Stimulated activated CD4-positive, alpha-beta T cell treated with anti-CD3 and anti-CD28 coated beads, Interleukin-2, amount 100 ng/mL, for 48 hours (primary cell): ENCODE data around the gene ASCC2.
"Not testable (repeated sequence)": the region's sequence is repeated elsewhere in the genome, so short reads cannot be mapped to it uniquely, and the experiment has no call there.

Source experiments
- DNase-seq, 2 donors: peaks; one replicate each; pipeline ENCODE4 v3.0.0-alpha.2; 2020

Gene ASCC2

DNA sequence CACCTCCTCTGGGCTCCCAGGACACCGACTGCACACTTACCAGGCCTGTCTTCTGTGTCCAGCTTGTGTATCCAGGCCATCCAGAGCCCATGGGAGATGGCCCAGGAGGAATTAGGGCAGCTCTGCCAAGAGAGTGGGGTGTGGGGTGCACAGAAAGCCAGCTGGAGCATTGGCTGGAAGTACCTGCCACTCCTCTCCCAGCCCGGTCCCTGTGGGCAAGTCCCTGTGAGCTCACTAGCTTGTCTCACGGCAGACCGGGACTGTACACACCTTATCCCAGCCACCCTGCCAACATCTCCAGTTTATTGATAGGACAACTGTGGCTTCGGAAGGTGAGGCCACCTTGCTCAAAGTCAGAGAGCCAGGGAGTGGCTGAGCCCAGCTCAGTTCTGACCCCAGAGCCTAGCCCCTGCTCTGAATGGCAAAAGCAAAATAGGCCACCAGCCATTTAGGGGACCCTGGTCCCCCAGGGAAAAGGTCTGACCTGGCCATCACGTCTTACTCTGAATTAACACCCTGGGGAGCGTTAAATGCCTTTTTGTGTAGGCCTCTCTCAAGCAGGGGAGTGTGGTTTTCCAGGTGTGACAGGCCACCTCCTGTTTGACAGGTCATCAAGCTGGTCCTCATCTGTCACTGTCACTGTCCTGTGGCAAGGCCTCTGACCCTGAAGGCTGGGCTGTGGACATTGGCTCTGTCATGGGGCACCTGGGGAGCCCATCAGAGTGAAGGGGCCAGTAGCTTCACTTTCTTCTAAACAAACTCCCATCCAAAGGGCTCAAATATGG is 55.8 kb downstream of the ASCC2 start:
- no peak for DNase-seq

DNA sequence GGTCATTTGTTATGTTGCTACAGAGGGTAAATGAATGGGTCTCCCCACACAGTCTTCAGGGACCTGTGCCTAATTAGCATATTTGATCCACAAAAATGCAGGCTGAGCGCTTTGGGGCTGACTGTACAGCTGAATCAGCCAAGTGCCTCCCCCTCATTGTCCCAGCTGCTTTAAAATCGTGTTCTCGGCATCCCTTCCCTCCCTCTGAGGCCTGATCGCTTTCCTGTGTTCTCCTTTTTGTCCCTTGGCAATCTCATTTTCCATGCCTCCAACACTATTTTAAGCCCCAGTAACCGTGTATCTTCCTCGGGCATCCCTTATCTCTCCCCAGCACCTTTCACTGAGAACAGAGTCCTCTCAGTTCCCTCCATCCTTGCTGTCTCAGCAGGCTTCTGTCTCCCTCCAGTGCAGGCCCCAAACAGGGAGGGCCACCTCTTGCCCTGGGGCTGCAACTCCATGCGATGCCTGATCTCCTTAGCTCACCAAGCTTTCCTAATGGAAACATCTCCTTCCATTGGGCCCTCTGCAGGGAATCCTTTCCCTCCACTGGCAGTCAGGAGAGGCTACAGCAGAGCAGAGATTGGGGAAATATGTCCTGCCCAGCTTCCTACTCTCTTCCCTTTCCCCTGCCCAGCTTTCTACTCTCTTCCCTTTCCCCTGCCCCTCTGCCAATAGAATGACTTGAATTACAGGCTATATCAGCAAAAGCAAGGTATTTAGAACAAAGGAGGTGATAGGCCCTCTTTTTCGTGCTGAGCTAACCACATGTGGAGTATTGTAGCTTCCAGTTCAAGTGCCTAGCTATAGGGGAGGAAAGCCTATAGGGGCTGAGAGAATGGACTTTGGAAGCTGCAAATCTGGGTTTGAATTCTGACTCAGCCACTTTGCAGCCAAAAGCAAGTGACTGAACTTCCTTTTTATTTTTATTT is 57.1 kb downstream of the ASCC2 start:
- DNase-seq = no peak

DNA sequence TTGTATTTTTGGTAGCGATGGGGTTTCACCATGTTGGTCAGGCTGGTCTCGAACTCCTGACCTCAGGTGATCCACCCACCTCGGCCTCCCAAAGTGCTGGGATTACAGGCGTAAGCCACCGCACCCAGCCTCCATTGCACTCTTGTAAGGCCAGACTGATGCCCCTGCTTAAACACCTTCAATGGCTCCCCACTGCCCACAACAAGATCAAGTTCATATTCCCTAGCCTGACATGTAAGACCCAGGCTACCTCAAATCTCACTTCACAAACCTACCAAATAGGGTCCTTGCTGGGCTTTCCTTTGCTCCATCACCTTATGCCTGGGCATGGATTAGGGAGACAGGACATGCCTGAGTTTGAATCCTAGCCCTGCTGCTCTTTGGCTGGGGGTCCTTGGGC is 57.9 kb downstream of the ASCC2 start:
- DNase-seq = no peak

DNA sequence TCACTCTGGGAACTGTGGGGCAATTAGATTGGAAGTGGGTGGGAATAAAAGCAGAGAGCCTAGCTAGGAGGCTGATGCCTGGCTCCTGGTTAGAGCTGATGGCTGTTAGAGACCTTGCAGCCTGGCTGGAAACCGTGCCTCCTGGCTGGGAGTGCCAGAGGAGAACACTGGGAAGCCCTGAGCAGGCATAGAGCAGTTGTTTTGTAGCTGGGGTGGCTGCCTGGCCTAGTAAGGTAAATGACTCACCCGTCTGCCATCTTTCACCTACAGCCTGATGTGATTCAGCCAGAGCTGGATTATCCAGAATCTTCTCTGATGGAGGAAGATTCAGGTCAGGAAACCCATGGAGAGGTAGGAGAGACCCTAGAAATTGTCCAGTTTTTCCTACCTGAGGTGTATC is 64.8 kb downstream of the ASCC2 start:
- no peak for DNase-seq

DNA sequence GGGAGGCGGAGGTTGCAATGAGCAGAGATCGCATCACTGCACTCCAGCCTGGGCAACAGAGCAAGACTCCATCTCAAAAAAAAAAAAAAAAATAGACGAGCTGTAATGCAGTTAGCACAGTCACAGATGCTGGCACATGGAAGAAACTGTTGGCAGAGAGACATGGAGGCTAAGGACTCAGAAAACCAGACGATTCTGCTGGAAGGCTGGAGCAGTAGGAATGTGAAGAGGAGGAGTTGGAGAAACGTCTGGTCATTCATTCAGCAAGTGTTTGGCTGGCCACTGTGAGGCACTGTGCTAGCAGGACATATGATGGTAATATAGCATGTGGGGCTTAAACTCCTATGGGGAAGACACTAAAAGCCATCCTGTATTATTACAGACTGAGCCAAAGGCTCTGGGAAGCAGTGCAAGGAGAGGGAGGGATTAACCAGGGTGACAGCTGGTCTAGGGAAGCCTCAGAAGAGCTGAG is 65.9 kb downstream of the ASCC2 start:
- DNase-seq = no peak

DNA sequence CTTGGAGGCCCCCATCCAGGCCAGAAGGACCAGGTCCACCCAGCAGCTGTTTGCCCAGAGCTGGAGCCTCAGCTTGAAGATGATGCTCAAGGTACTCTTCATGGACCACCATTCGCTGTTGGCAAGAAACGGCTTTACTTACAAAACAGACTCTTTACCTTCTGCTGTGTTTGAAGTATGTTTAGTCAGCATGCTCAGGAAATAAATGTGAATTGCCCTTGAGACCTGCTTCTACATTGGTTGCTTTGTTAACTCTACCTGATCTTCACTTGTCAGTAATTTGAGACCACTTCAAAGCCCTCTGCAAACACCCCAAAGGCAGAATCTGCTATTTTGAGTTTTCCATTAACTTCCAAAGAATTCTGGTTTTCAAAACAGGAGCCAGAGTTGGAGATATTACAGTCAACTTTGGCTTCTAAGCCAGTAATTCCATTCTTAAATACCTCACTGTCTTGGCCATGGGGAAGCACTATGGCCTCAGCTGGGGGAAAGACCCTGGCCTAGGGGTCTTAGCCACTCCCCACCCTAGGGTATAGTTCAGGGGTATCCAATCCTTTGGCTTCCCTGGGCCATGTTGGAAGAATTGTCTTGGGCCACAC is 68.3 kb downstream of the ASCC2 start:
- no peak for DNase-seq

DNA sequence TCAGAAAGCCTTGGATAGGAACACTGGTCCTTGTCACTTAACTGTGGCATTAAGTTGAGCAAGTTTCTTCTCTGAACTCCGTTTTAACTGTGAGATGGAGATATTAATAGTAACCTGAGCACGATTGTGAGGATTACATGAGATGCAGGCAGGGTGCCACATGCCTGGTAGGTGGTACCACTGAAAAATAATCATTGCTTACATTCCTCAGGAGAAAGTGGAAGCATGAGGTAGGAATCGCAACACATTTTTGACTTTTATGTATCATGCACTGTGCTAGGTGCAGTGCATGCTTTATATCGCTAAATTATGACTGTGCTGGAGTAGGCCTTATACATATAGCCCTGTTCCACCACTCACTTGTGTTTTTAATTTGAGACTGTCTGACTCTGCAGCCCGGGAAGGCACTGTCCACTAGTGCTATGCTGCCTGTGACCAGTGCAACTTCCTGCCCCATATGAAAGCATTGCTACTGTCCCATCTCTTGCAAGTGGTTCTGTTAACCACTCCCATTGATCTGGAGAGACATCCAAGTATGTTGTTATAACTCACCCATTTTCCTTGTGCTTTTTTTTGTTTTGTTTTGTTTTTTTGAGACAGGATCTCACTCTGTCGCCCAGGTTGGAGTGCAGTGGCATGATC is 69.9 kb downstream of the ASCC2 start:
- DNase-seq = no peak

DNA sequence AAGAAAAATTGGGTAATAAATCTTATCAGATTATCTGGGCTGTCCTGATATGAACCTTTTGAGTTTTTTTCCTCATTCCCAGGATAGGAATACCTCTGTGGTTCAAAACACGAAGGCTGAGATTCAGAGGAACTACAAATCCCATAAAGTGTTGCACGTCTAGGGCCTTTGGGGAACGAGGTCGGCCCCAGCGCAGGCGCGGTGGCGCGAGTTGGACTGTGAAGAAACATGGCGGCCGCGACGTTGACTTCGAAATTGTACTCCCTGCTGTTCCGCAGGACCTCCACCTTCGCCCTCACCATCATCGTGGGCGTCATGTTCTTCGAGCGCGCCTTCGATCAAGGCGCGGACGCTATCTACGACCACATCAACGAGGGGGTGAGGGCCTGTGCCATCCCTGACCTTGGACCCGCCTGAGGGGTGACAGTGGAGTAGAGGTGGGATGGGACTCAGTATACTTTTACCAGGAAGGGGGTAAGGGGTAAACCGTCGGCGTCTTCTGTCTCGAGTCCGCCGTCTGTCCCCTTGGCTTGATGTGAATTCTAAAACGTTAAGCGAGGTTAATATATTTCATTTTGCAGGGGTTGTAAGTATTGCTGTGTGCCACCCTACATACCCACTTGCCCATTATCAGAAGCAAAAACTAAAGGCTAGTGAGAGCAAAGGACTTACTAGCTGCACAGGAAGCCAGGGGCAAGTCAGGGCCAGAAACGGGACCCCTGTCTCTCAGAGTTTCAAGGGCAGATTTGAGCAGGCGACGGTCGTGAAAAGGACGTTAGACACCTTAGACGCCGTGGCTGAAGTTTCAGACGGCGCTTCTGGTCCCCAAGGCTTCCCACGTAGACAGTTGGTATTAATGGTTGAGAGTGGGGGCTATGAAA is 70.7 kb downstream of the ASCC2 start, which contains the start of gene UQCR10:
TSS of gene UQCR10 (plus strand) at position 199 of the 881 bp plus-strand sequence. CDS start at position 229, 30 bp downstream.
- peak; percentile 89 to 93 for DNase-seq

DNA sequence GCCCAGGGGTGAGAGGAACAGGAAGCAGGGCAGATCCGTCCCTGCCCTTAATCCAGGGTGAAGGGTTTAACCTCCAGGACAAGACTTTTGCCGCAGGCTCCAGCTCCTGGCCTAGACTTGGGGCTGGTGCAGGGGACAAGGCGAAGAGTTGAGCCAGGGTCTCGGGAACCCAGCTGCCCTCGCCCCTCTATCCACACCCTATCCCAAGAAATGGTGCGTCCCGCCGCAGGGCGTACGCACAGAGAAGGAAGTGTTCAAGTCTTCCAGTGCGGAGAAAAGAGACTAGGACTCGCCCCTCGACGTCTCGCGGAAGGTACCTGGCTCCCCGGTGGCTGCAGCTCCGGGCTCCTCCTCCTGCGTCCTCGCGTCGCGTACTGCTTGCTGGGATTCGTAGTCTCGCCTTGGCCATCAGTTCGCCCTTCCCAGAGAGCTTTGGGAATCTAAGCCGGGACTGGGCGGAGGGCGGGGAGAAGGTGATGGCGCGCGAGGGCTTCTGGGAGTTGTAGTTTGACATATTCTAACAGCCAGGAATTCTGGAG is 71.4 kb downstream of the ASCC2 start, which contains the start of gene ZMAT5:
TSS of gene ZMAT5 (minus strand) at position 376 of the 539 bp plus-strand sequence. CDS start 18,463 bp downstream, outside the sequence.
- DNase-seq = peak; percentile 84

DNA sequence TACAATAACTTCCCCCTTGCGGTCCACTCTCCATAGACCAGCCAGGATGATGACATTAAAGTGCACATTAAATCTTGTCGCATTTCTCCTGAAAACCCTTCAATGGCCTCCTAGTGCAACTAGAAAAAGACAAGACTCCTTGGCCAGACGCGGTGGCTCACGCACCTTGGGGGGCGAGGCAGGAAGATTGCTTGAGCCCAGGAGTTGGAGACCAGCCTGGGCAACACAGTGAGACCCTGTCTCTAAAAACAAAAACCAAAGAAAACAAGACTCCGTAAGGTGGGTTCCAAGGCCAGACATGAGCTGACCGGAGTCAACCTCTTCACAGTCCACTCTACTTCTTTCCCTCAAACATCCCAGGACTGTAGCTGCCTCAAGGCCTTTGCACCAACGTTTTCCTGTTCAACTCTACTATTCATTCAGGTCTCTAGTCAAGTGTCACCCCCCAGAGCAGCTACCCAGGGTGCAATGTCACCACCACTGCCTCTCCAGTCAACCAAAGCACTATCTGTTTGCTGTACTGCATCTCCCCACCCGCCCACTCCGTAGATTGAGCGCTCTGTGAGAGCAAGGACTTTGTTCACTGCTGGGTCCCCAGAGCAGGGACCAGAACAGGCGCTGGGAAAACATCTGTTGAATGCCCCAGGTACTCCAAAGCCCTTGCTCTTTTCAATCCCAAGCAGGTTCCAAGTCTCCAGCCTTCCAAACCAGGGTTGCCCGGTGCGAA is 72.0 kb downstream of the ASCC2 start:
- DNase-seq = peak; percentile 7 to 15

DNA sequence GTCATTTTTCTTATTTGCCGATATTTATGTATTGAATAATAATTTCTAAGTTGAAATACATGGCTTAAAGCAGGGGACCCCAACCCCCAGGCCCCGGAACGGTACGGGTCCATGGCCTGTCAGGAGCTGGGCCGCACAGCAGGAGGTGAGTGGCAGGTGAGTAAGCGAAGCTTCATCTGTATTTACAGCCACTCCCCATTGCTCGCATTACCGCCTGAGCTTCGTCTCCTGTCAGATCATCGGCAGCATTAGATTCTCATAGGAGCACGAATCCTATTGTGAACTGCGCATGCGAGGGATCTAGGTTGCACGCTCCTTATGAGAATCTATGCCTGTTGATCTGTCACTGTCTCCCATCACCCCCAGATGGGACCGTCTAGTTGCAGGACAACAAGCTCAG is 75.8 kb downstream of the ASCC2 start:
- no peak for DNase-seq

DNA sequence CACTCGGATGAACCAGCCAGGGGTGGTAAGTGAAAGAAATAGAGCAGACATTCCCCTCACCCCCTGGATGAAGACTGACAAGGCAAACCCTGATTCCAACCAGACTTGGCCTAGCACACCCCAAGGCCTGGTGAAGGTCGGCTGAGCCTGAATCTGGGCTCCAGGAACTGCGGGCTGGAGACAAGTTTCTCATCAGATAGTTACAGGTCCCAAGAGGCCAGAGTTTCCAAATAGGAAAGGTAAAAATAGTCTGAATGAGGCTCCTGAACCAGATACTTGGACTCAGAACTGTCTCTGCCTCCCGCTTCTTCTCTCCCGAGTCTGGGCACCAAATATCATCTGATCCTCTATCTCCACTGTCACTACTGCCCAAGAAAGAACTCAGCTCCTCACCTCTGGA is 79.1 kb downstream of the ASCC2 start:
- DNase-seq = no peak

DNA sequence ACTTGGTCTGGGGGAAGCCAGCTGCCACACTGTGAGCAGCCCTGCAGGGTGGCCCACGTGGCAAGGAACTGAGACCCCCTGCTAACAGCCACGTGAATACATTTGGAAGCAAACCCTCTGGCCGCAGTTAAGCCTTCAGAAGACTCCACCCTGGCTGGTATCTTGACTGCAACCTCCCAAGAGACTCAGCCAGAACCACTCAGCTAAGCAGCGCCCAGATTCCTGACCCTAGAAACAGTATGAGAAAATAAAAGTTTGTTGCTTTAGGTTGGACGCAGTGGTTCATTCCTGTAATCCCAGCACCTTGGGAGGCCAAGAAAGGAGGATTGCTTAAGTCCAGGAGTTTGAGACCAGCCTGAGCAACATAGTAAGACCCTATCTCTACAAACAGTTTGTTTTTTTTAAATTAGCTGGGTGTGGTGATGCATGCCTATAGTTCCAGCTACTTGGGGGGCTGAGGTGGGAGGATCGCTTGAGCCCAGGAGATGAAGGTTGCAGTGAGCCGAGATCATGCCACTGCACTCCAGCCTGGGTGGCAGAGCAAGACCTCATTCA is 79.9 kb downstream of the ASCC2 start:
- DNase-seq = no peak

DNA sequence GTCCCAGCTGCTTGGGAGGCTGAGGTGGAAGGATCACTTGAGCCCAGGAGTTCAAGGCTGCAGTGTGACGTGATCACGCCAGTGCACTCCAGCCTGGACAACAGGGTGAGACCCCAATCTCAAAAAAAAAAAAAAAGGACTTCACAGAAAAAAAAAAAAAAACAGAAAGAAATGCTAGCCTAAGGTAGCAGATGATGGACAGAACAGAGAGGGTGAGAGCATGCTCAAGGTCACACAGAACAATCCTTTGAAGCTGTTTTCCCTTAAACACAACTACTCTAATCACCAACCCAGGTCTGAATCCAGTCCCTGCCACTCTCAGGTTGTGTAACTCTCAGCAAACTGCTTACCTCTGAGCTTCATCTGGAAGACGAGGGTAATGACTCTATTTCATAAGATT is 81.0 kb downstream of the ASCC2 start:
- no peak for DNase-seq

DNA sequence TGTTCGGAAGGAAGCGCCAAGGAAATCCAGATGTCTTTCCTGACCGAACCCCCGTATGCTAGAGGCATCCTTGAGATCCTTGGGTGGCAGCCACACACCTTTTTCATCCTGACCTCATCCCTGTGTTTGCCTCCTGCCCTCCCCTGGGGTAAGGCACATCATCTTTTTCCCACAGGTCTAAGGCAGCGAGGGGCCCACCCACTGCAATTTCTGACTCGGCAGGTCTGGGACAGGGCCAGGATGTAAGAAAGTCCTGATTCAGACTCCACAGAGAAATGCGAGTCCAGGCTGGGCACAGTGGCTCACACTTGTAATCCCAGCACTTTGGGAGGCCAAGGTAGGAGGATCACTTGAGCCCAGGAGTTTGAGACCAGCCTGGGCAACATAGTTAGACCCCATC is 81.7 kb downstream of the ASCC2 start:
- no peak for DNase-seq

DNA sequence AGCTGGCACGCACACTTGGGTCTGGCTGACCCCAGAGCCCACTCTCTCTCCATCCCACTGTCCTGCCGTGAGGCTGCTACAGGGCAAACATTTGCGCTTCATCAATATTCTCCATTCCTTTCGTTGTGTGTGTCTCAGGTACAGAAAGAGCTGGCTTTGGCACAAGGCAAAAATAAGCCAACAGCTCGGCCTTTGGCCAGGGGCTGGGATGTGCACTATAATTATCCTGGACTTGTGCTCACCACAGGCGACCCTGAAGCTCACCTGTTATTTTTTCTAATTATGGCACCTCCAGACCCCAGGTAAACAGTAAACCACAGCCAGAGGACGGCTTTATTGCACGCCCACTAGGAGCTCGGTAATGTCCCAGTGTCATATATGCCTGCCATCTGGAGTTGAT is 82.2 kb downstream of the ASCC2 start:
- DNase-seq = no peak

DNA sequence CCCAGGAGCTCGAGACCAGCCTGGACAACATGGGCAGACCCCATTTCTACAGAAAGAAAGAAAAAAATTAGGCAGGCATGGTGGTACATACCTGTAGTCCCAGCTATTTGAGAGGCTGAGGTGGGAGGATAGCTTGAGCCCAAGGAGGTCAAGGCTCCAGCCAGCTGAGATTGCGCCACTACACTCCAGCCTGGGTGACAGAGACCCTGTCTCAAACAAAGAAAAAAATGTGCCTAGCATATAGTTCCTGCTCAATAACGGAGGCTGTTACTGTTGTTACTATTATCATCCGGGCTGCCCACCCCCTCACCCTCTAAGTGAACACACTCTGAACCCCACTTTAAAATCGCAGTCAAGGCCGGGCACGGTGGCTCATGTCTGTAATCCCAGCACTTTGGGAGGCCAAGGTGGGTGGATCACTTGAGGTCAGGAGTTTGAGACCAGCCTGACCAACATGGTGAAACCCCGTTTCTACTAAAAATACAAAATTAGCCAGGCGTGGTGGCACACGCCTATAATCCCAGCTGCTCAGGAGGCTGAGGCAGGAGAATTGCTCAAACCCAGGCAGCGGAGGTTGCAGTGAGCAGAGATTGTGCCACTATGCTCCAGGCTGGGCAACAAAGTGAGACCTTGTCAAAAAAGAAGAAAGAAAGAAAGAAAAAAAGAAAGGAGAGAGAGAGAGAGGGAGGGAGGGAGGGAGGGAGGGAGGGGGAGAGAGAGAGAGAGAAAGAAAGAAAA is 83.2 kb downstream of the ASCC2 start:
- DNase-seq = not testable (repeated sequence)

DNA sequence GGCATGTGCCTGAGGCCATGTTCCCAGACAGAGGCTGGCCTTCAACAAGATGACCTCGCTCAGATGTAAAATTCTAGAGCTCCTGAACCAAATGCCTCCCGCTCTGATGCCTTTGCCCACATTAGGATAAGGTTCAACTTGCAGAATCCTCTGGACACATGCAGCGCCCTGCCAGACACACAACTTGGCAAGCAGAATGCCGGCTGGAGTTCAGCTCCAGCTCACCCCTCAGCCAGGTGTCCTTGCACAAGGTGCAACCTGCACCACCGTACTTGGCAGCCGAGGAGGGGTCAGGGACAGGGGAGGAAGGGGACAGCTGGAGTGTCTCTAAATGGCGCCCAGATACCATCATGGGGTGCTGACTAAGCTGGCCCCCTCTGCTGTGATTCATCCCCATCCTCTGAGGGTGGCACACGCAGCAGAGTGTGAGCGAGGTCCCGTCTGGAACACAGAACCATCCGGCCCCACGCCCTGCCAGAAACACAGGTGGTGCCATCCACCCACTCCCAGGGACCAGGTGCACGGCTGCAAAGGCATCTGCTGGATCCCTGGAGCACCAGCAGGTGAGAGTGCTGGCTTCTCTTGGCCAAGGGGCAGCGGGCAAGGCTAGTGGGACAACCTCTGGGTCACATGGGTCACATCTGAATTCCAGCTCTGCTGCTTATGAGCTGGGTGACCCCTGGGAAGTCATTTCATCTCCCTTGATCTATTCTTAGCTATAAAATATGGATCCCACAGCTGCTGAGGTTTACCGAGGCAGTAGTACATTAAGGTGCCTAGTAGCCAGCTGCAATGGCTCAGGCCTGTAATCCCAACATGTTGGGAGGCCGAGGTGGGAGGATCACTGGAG is 84.0 kb downstream of the ASCC2 start:
- no peak for DNase-seq

DNA sequence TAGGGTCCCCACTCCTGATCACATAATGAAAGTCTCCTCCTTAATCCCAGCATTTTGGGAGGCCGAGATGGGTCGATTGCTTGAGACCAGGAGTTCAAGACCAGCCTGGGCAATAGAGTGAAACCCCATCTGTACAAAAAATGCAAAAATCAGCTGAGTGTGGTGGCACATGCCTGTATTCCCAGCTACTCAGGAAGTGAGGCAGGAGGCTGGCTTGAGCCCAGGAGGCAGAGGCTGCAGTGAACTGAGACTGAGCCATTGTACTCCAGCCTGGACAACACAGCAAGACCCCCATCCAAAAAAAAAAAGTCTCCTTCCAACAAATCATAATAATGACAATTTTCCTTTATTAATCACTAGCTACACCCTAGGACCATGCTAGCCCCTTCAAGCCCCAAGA is 86.4 kb downstream of the ASCC2 start:
- no peak for DNase-seq
